HepG2 (cell line): Measurements from ENCODE around the gene IL1RAPL1. TPM values are rescaled to one million over a fixed set of nuclear protein-coding genes. Genes with fewer than 3 reads are reported as not detected.

Experiments
- ATAC-seq: fragments of 200-7000 bp; cut with Tn5 transposase; 3 replicates; pipeline ENCODE4 v1.9.1; 2020; ENCODE audit warnings: mild to moderate bottlenecking, moderate library complexity
- BruUV-seq: library from RNA; stranded (reverse); fragments of 400-500 nt; replicated peaks from 2 replicates; lab custom pipeline; 2021; lab: Mats Ljungman, UMichigan
- CTCF ChIA-PET: fragments of 300-600 bp; formaldehyde crosslinking; extraction: SDS; loops from one replicate; lab custom pipeline; 2021; ENCODE audit warnings: low total read pairs, inconsistent platforms, low intra/inter-chr PET ratio; lab: Yijun Ruan, JAX
- POLR2A ChIA-PET: fragments of 350-600 bp; sonication (Branson Sonifier 250); formaldehyde crosslinking; loops from one replicate; lab custom pipeline; 2020; ENCODE audit warnings: antibody characterized with exemption, inconsistent platforms; lab: Yijun Ruan, JAX
- DNase-seq: peaks from one replicate; pipeline ENCODE4 v3.0.0-alpha.2; 2015; ENCODE audit warnings: low spot score
- FAIRE-seq: peaks from 3 replicates; lab custom pipeline; 2011; peaks lifted over from hg19 to GRCh38; lab: Jason Lieb, UNC
- H2AFZ ChIP-seq: one replicate; pipeline ENCODE4 v1.6.1; 2011; ENCODE audit warnings: low read length, inconsistent platforms
- H3K27ac ChIP-seq: fragments of 300-600 bp; 3 replicates; pipeline ENCODE4 v1.8.0; 2011; ENCODE audit warnings: mixed run types, mild to moderate bottlenecking, mixed read lengths, low read length, inconsistent platforms; ENCODE audit not compliant: insufficient read depth; ENCODE audit errors: extremely low read length
- H3K27me3 ChIP-seq, 2 experiments: fragments of 200-600 bp in 1 of 2; 2 replicates in 1 of 2; 3 replicates in 1 of 2; pipeline versions ENCODE4 v1.6.0 to v1.8.0; 2011; ENCODE audit warnings: low read length in 2 of 2, mild to moderate bottlenecking in 2 of 2, moderate library complexity in 2 of 2, inconsistent platforms in 1 of 2; ENCODE audit not compliant: insufficient read depth in 2 of 2, control insufficient read depth in 1 of 2
- H3K36me3 ChIP-seq, 2 experiments: fragments of 200-600 bp in 1 of 2; replicated peaks in 1 of 2; 2 replicates in 1 of 2; 3 replicates in 1 of 2; pipeline versions ENCODE4 v1.5.1 to v1.8.0; 2011; ENCODE audit warnings: low read length in 2 of 2, inconsistent platforms in 1 of 2; ENCODE audit not compliant: insufficient read depth in 2 of 2, control insufficient read depth in 1 of 2
- H3K4me1 ChIP-seq: 2 replicates; pipeline ENCODE4 v1.5.1; 2012; ENCODE audit warnings: low read length, inconsistent platforms; ENCODE audit not compliant: insufficient read depth
- H3K4me2 ChIP-seq: 2 replicates; pipeline ENCODE4 v1.6.0; 2011; ENCODE audit warnings: low read depth, low read length, inconsistent platforms
- H3K4me3 ChIP-seq, 3 experiments: fragments of 200-600 bp in 1 of 3; sonication (generic), shearing (Covaris generic) in 1 of 3; replicated peaks in 1 of 3; 2 replicates each; pipeline ENCODE4 v1.5.1; 2011 to 2016; ENCODE audit warnings: low read length in 3 of 3, inconsistent platforms in 2 of 3, low read depth in 2 of 3, mild to moderate bottlenecking in 2 of 3, control low read depth in 1 of 3, mixed read lengths in 1 of 3; ENCODE audit not compliant: insufficient read depth in 1 of 3
- H3K79me2 ChIP-seq: one replicate; pipeline ENCODE4 v1.6.1; 2011; ENCODE audit warnings: low read length, inconsistent platforms; ENCODE audit not compliant: insufficient read depth
- H3K9ac ChIP-seq: 2 replicates; pipeline ENCODE4 v1.6.0; 2011; ENCODE audit warnings: mild to moderate bottlenecking, low read depth, low read length, inconsistent platforms; ENCODE audit not compliant: insufficient read depth
- H3K9me3 ChIP-seq: 2 replicates; pipeline ENCODE4 v1.5.1; 2012; ENCODE audit warnings: mild to moderate bottlenecking, low read length
- H4K20me1 ChIP-seq: 2 replicates; pipeline ENCODE4 v1.6.0; 2011; ENCODE audit warnings: inconsistent platforms, mild to moderate bottlenecking, low read length, moderate library complexity; ENCODE audit not compliant: insufficient read depth
- ADNP ChIP-seq: sonication (generic); formaldehyde crosslinking; IDR thresholded peaks from 2 replicates; pipeline ENCODE4 v1.4.0; 2020; ENCODE audit warnings: missing genetic modification reagents
- HBP1 ChIP-seq: IDR thresholded peaks from 2 replicates; pipeline ENCODE4 v1.6.1; 2016; ENCODE audit warnings: low read depth, control low read depth
- HHEX ChIP-seq: IDR thresholded peaks from 2 replicates; pipeline ENCODE4 v1.6.1; 2016; ENCODE audit warnings: control low read depth
- NCOA2 ChIP-seq: sonication (generic); formaldehyde crosslinking; IDR thresholded peaks from 2 replicates; pipeline ENCODE4 v1.8.0; 2022; ENCODE audit warnings: inconsistent platforms
- RORA ChIP-seq: sonication (generic); formaldehyde crosslinking; IDR thresholded peaks from 2 replicates; pipeline ENCODE4 v1.5.0; 2020; ENCODE audit warnings: mild to moderate bottlenecking, missing genetic modification reagents, moderate library complexity
- TCF7 ChIP-seq: sonication (generic); IDR thresholded peaks from 2 replicates; pipeline ENCODE4 v1.6.1; 2016; ENCODE audit warnings: antibody characterized with exemption, low read depth
- ZBTB21 ChIP-seq: sonication (generic); formaldehyde crosslinking; IDR thresholded peaks from 2 replicates; pipeline ENCODE4 v1.4.0; 2020; ENCODE audit warnings: missing genetic modification reagents
- ZFP41 ChIP-seq: sonication (generic); formaldehyde crosslinking; IDR thresholded peaks from 2 replicates; pipeline ENCODE4 v1.4.0; 2020; ENCODE audit warnings: mild to moderate bottlenecking, missing genetic modification reagents, borderline replicate concordance
- ZIK1 ChIP-seq: sonication (generic); formaldehyde crosslinking; IDR thresholded peaks from 2 replicates; pipeline ENCODE4 v1.5.0; 2020; ENCODE audit warnings: mild to moderate bottlenecking, low read depth, missing genetic modification reagents, borderline replicate concordance
- ZMYM2 ChIP-seq: sonication (generic); formaldehyde crosslinking; IDR thresholded peaks from 2 replicates; pipeline ENCODE4 v1.8.0; 2022; ENCODE audit warnings: mild to moderate bottlenecking, missing genetic modification reagents
- ZNF713 ChIP-seq: sonication (generic); formaldehyde crosslinking; IDR thresholded peaks from 2 replicates; pipeline ENCODE4 v1.4.0; 2020; ENCODE audit warnings: mild to moderate bottlenecking, missing genetic modification reagents
- WGBS: methylation state at CpG from one replicate; pipeline ENCODE4 v1.1.6; 2017; ENCODE audit warnings: low lambda C conversion rate; 5-methylcytosine and 5-hydroxymethylcytosine counted together
- in situ Hi-C: cut with HindIII; loops from 2 replicates; pipeline ENCODE4 v1.10.0; 2017; ENCODE audit warnings: low pct_unique_long_range_greater_than_20kb; ENCODE audit not compliant: extremely low pct_ligation_motif_present
- intact Hi-C: fragments of 100-400 bp; cut with micrococcal nuclease; formaldehyde crosslinking; loops from one replicate; pipeline ENCODE4 v1.10.0; 2022; ENCODE audit not compliant: unreplicated experiment
- polyA plus RNA-seq, 8 experiments: library from polyadenylated mRNA; depleted of rRNA in 3 of 8; stranded (reverse) in 7 of 8; unstranded in 1 of 8; fragments of >200 nt; fragmentation: Illumina TruSeq in 4 of 8; extraction: Trizol in 4 of 8; gene quantifications; 2 replicates each; pipeline versions ENCODE4 v1.2.1 to v1.2.3, GENCODE V29; 2011 to 2016; ENCODE audit warnings: low read depth in 4 of 8, missing spikeins in 1 of 8, mixed read lengths in 1 of 8; ENCODE audit not compliant: insufficient read depth in 1 of 8
- total RNA-seq, 5 experiments: library from RNA; depleted of rRNA; stranded (reverse); fragments of >200 nt; fragmentation: Illumina TruSeq; extraction: Trizol; gene quantifications; 2 replicates each; pipeline ENCODE4 v1.2.3, GENCODE V29; 2016; ENCODE audit warnings: low read depth in 1 of 5
- TF ChIP-seq, protein P1 (sequence below): sonication (generic); formaldehyde crosslinking; IDR thresholded peaks from 2 replicates; pipeline ENCODE4 v1.4.0; 2020; ENCODE audit warnings: mild to moderate bottlenecking, missing genetic modification reagents, borderline replicate concordance

The IL1RAPL1 gene
- total and polyA plus RNA-seq, 2 of the 13 experiments (the other 11 are each of a cell fraction or from before 2014, with no cell fraction given) = 0.04 TPM; not detected in 1

DNA sequence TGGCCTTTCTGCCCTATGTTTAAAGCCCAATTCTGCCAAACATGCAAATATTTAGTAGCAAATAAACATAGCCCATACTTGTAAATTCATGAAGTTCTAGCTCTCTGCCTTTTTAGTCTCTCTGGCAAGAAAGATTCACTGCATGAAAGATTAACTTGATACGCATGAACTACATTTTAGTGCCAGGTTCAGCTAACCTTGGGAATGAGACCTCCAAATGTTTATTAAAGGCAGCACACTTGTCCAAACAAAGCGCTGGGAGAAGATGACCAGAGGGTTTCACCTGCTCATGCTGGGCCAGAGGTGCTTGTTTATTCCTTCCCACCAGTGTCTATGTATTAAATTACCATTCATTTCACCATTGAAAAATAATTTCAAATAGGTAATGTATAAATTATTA, 44.5 kb upstream of the IL1RAPL1 start:
- no peak for ATAC-seq

More for the DNA sequence above, 44.5 kb upstream of the IL1RAPL1 start:
- no peak for DNase-seq
- H3K27ac ChIP-seq = no peak overlapping the region
- intact Hi-C loops = no loop called here
- CTCF ChIA-PET = no interaction called here
- H3K4me1 ChIP-seq = no peaks in the 10 kb centered on the region
- no peak overlapping the region for H2AFZ ChIP-seq
- BruUV-seq = no TSS peak
- no peaks in the 10 kb centered on the region for H3K79me2 ChIP-seq
- FAIRE-seq = no peak
- H3K9ac ChIP-seq = no peak overlapping the region
- TF ChIP-seq ZFP41 (CRISPR knock-in tag) (no peak), HBP1 (CRISPR knock-in tag) (no peak), ADNP (CRISPR knock-in tag) (no peak), ZMYM2 (CRISPR knock-in tag) (no peak), NCOA2 (CRISPR knock-in tag) (no peak), ZBTB21 (no peak), HHEX (CRISPR knock-in tag) (no peak), ZIK1 (CRISPR knock-in tag) (no peak), TCF7 (no peak), ZNF713 (CRISPR knock-in tag) (no peak), RORA (CRISPR knock-in tag) (no peak)
- TF ChIP-seq, protein P1, sequence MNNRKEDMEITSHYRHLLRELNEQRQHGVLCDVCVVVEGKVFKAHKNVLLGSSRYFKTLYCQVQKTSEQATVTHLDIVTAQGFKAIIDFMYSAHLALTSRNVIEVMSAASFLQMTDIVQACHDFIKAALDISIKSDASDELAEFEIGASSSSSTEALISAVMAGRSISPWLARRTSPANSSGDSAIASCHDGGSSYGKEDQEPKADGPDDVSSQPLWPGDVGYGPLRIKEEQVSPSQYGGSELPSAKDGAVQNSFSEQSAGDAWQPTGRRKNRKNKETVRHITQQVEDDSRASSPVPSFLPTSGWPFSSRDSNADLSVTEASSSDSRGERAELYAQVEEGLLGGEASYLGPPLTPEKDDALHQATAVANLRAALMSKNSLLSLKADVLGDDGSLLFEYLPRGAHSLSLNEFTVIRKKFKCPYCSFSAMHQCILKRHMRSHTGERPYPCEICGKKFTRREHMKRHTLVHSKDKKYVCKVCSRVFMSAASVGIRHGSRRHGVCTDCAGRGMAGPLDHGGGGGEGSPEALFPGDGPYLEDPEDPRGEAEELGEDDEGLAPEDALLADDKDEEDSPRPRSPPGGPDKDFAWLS (CRISPR knock-in tag) = no peak
- H3K9me3 ChIP-seq = no peaks in the 10 kb centered on the region
- H3K36me3 ChIP-seq = no peaks in the 10 kb centered on the region
- H3K27me3 ChIP-seq = no peaks in the 10 kb centered on the region
- WGBS = 49% methylated on average over 2 of the region's 2 CpGs
- H3K4me2 ChIP-seq = no peak overlapping the region
- H4K20me1 ChIP-seq = no peaks in the 10 kb centered on the region
- in situ Hi-C loops = no loop called here
- POLR2A ChIA-PET = no interaction called here
- H3K4me3 ChIP-seq = no peak overlapping the region
